WI38 (cell line): ENCODE data around the gene FBXO4.

Experiments
- H3K4me3 ChIP-seq: 2 replicates; pipeline ENCODE4 v1.5.1; 2011; ENCODE audit warnings: low read depth, mild to moderate bottlenecking, control low read depth, low read length
- TF ChIP-seq, protein P1 (sequence below): IDR thresholded peaks from 2 replicates; pipeline ENCODE4 v1.5.1; 2012; ENCODE audit warnings: low read depth, mild to moderate bottlenecking, control low read depth, low read length

Gene FBXO4, protein sequence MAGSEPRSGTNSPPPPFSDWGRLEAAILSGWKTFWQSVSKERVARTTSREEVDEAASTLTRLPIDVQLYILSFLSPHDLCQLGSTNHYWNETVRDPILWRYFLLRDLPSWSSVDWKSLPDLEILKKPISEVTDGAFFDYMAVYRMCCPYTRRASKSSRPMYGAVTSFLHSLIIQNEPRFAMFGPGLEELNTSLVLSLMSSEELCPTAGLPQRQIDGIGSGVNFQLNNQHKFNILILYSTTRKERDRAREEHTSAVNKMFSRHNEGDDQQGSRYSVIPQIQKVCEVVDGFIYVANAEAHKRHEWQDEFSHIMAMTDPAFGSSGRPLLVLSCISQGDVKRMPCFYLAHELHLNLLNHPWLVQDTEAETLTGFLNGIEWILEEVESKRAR

GRCh38 chr5:41924872-41925554 is at the start of gene FBXO4:
Gene FBXO4 (plus strand): TSS chr5:41925281. CDS start chr5:41925310, 29 bp downstream.
- H3K4me3 ChIP-seq, result peak within 1 kb of the TSS; percentile 75
- TF ChIP-seq, protein P1, sequence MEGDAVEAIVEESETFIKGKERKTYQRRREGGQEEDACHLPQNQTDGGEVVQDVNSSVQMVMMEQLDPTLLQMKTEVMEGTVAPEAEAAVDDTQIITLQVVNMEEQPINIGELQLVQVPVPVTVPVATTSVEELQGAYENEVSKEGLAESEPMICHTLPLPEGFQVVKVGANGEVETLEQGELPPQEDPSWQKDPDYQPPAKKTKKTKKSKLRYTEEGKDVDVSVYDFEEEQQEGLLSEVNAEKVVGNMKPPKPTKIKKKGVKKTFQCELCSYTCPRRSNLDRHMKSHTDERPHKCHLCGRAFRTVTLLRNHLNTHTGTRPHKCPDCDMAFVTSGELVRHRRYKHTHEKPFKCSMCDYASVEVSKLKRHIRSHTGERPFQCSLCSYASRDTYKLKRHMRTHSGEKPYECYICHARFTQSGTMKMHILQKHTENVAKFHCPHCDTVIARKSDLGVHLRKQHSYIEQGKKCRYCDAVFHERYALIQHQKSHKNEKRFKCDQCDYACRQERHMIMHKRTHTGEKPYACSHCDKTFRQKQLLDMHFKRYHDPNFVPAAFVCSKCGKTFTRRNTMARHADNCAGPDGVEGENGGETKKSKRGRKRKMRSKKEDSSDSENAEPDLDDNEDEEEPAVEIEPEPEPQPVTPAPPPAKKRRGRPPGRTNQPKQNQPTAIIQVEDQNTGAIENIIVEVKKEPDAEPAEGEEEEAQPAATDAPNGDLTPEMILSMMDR, result peak; percentile 55

DNA sequence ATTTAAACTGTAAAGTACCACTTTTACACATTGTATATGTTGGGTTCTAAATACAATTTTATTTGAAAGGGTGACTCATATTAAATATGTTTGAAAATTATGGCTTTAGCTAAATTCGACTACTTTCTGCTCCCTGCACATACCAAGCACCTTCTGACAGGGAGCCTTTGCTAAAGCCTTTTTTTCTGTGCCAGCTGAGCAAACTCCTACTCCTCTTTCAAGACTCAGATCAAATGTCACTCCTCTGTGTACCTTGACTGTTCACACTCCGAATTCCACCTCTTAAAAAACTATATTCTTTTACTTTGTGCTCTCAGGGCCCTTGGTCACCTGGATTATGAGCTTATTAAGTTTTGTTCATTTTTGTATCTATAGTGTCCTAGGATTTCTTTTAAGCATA is 48.4 kb upstream of the FBXO4 start:
- TF ChIP-seq, protein P1, result no peak
- H3K4me3 ChIP-seq, result no peak overlapping the region

DNA sequence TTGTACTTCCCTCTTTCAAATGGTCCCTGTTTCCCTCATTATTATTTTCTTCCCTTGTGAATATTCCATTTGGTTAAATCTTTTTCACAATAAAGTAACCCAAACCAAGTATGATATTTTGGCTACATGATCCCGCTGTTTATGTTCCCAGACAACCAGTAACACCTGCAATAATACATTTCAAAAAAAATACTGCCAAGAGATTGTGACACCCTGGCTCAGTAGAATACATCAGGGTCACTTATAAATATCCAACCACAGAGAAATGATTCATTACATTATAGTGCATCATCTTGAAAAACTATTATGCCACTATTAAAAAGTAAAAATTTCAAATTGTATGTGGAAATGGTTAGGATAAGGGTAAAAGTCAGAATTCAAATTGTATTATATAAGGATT is 47.7 kb upstream of the FBXO4 start:
- H3K4me3 ChIP-seq, result no peak overlapping the region
- TF ChIP-seq, protein P1, result no peak

- H3K4me3 ChIP-seq, result no peak overlapping the region
- TF ChIP-seq, protein P1, result no peak
These were observed 46.9 kb upstream of the FBXO4 start for GRCh38 chr5:41878173-41878572.

DNA sequence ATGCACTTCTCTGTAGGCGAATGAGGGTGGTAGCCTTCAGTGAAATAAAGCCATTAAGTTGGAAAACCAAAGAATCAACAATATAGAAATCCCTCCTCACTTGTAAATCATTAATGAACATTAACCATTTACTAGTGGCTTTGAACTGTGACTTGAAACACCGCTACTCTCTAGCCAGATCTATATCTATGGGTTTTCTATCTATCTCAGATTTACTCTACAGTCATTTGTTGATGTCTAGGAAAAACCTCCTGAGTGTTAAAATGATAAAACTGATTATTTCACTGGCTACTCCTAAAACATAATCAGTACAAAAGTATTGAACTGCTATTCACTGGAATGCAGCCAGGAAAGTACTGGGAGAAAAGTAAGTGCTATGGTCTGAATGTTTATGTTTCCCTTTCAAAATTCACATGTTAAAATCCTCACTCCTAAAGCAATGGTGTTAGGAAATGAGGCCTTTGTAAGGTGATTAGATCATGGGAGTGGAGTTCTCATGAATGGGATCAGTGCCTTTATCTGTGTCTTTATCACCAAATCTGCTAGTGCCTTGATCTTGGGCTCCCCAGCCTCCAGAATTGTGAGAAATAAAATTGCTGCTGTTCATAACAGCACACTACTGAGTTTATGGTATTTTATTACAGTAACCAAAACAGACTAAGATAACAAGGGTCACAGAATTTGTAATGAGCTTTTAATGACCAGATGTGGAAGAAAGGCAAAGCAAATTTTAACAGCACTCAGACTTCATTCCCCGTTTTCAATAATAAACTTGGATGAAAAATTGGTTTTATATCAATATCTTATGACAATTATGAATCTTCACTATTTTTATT is 46.2 kb upstream of the FBXO4 start:
- H3K4me3 ChIP-seq, result no peak overlapping the region
- TF ChIP-seq, protein P1, result no peak

DNA sequence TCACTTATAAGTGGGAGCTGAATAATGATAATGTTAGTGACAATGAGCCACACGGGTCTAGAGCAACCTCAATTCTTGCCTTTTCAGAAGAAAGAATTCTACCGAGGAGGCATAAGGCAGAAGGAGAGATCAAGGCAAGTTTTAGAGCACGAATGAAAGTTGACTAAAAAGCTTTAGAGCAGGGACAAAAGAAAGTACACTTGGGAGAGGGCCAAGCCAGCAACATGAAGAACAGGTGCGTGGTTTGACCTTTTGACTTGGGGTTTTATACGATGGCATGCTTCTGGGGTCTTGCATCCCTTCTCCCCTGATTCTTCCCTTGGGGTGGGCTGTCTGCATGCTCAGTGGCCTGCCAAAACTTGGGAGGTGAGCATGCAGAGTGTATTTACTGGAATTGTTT is 42.3 kb upstream of the FBXO4 start:
- TF ChIP-seq, protein P1, result no peak
- no peak overlapping the region for H3K4me3 ChIP-seq
